Raji (cell line): ENCODE results near the gene SCUBE1.

Source experiments
- POLR2A ChIP-seq: IDR thresholded peaks from 2 replicates; pipeline ENCODE4 v1.6.1; 2011; ENCODE audit warnings: low read depth, low read length, control low read depth; ENCODE audit not compliant: insufficient read depth

SCUBE1 gene

DNA sequence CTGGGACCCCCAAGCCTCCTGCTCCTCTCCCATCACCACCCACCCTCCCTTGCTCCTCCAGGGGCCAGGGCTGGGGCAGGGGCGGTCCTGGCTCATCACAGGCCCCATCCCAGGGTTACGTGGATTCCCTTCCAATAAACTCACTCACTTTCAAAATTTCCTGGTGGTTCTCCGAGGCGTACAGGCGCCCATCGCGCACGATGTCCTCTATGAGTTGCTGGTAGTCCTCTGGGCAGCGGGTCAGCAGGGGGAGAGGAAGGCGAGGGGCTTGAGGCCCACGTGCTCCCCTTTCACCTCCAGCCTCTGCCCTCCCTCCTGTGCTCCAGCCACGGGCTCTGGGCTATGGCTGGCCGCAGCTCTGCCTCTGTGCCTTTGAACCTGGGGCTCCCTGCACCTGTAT lies 135.8 kb downstream of the SCUBE1 start:
- no peak for TF ChIP-seq POLR2A

DNA sequence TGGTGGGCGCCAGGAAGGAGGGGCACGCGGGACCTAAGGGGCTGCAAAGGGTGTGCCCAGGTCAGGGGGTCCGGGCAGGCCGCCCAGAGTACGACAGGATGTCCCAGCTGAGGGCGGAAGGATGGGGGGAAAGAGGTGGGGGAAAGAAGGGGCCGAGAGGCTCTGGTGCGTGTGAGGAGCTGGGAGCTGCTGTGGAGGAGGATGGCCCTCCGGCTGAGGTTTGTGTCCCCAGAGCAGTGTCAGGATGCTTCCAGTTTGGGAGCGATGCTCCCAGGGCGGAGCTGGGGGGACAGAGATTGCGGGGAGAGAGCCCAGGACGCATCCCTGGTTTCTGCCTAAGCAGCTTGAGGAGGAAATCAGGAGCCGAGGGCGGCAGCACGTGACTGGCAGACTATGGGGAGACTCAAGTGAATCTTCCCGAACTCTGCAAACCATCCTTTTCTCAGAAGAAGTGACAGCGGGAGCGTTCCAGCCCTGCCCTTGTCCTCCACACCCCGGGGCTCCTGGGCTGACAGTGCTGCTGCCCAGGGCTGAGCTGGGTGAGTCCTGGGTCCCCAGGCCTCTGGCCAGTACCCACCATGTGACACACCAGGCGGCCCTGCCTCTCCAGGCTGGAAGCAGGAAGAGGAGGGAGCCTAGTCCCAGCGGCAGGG lies 136.5 kb downstream of the SCUBE1 start:
- TF ChIP-seq POLR2A: no peak

DNA sequence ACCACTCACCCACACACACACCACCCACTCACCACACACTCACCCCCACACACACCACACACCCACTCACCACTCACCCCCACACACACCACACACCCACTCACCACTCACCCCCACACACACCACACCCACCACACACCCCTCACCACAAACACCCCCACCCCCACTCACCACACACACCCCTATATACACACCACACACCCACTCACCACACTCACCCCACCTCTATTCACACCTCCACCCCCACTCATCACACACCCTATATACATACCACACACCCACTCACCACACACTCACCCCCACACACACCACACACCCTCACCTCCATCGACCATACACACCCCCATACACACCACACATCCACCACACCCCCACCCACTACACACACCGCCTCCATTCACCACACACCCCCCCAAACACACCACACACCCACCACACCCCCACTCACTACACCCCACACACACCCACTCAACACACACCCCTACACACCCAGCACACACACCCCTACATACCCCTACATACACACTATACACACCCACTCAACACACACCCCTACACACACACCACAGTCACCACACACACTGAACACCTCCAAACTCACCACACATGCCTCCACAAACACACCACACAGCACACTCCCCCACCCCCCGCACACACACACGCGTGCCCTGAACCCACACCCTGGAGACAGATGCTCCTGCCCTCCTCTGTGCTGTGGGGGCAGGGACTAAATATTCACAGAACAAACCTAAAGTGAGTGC lies 137.2 kb downstream of the SCUBE1 start:
- no peak for TF ChIP-seq POLR2A

DNA sequence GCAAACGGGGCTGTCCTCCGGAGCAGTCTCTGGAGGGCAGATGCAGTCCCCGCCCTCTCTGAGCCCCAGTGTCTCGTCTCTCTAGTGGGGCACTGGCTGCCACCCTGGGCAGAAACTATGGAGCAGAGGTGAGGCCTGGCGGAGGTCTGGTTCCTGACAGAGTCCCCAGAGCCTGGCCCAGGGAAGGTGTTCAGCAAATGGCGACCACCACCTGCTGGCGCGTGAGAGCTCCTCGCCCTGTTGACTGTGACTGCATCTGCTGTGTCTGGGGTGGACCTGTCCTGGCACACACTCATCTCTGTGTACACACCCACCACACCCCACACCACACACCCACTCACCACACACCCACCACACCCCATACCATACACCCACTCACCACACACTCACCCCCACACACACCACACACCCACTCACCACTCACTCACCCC lies 137.9 kb downstream of the SCUBE1 start:
- TF ChIP-seq POLR2A: no peak

DNA sequence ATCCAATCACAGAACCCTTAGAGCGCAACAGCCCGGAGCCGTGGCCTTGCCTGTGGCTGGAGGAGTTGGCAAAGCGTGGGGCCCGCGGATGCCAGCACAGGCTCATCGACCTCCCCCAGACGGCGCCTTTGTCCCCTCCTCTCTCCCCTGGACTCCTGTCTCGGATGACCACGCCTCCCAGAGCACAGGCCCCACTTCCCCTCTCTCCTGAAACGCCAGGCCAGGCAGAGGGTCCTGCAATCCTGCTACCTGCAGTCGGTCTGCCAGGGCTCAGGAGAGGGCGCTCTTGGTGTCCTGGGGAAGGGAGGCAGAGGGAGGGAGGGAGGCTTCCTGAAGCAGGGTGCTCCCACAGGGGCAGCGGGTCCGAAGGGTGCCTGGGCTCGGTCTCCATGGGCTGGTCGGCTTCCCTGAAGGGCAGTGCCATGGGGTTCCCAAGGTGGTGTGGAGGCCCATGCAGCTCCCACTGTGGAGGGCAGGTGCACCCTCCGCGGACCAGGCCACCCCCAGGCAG lies 139.6 kb downstream of the SCUBE1 start:
- no peak for TF ChIP-seq POLR2A

DNA sequence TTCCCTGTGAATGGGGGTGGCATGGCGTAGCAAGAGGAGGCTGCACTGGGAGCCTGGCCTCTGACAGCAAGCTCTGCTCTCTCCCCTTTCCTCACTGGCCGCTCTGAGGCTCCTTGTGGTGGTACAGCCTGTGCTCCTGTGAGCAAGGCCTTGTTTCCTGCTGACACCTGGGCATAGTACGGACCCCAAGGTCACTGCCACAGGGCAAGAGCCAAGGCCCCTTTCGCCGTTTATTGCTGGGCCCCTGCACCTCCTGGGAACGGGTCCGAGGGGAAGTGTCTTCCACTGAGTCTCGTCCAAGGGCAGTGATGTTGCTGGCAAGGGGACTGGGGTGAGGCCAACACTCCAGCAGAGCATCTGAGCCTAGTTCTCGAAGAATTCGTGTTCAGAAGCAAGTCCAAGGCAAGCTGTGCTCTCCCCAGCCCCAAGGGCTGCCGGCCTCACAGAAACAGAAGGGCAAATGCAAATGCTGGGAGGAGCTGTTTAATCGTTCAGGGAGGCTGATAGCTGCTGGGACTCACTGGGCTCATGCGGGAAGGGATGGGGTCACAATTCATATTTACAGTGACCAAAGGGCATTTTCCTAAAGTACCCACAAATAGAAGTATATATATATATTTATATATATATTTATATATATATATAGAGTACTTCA lies 140.3 kb downstream of the SCUBE1 start:
- TF ChIP-seq POLR2A: no peak

DNA sequence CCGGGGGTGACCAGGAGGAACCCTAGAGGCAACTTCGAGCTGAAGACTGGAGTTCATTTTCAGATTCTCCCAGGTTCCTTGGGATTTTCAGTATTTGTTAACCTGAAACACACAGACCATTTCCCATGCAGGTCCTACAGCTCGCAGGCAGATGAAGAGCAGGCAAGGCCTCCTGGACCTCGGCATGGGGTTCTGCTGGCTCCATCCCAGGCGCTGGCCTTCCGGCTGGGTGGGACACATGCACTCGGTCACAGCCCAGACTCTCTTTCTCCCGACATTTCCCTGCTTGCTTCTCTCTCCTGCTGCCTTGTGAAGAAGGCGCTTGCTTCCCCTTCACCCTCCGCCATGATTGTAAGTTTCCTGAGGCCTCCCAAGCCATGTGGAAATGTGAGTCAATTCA lies 140.8 kb downstream of the SCUBE1 start:
- no peak for TF ChIP-seq POLR2A

DNA sequence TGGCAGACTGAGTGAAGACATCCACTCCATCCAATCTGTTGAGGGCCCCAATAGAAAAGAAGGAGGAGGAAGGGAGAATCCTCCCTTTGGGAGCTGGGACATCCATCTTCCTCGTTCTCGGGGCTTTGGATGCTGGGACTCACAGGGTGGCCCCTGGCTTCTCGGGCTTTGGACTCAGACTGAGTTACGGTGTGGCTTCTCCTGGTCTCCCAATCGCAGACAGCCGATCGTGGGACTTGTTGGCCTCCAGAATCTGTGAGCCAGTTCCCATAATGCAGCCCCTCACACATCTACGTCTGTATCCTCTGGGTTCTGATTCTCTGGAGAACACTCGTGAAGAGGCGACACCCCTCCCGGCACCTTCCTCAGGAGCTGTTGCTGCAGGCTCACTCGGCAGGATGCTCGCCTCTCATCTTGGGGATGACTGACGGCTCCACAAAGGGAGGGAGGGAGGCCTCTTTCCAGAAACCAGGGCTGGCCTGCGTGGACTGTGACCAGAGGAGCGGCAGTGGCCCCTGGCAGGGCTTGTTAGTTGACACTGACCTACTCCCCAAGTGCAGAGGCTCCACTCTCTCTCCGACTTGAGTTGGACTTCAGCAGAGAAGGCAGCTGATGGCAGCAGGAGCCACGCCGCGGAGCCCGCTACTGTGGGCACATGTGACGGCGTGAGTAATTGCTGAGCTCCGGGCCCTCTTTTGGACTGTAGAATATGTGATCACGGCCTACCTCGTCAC lies 141.5 kb downstream of the SCUBE1 start:
- TF ChIP-seq POLR2A: no peak

DNA sequence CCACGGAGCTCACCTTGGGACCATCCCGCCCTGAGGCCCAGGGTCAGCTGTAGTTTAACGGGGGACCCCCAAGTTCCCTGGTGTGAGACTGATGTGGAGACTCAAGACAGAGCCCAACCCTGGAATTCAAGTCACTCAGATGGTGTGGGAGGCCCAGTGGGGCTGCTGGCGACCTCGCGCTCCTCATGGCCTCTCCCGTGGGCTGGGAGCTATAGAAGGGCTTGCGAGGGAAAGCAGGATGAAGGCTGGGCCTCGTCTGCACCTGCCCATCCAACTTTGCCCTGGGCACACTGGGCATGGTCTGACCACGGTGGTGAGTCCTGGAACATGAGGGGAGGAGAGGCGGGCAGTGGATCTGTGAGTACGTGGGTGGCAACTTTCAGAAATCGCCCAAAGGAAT lies 142.6 kb downstream of the SCUBE1 start:
- no peak for TF ChIP-seq POLR2A

DNA sequence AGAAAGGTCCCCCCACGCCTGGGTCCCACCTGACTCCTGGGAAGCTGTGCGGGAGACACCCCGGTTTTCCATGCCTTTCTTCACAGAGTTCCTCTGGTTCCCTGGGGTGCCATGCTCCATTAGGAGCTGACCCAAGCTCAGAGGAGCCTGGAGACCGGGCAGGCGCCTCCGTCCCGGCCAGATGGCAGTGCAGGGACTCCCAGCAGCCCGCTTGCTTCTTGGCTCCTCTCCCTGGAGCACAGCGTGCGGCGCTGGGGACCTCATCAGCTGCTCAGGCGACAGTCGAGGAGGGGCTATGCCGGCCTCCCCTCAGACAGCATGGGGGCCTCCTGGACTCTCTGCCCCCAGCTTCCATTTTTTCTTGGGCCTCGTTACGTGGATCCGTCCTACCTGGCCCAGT lies 143.1 kb downstream of the SCUBE1 start:
- TF ChIP-seq POLR2A: no peak

DNA sequence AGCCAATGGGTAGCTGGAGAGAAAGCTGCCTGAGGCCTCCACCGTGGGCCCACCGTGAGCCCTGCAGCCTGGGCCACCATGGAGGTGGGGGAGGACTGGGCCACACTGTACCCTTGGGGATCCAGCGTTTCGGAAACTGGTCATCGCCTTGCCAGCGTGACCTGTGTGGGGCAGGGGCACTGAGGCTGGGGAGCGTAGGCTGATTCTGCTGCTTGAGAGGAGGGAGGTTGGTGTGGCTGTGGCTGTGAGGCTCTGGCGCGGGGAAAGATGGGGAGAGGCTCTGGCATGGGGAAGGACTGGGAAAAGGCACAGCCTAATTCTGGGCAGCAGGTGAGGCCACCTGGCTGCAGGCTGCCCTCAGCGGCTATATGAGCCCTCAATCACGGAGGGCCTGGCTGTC lies 143.6 kb downstream of the SCUBE1 start:
- no peak for TF ChIP-seq POLR2A

DNA sequence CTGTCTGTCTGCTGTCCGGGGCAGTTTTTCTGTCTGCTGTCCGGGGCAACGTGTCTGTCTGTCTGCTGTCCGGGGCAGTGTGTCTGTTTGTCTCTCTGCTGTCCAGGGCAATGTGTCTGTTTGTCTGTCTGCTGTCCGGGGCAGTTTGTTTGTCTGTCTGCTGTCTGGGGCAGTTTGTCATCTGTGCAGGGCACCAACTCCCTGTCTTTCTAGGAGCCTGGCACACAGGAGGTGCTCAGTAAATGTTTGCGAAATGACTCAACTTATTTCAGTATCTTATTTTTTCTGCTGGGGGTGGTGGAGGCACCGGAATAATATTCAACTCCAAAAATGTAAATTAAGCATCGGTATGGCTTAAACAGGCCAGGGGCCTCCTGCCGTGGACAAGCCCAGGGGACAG lies 144.2 kb downstream of the SCUBE1 start:
- no peak for TF ChIP-seq POLR2A

DNA sequence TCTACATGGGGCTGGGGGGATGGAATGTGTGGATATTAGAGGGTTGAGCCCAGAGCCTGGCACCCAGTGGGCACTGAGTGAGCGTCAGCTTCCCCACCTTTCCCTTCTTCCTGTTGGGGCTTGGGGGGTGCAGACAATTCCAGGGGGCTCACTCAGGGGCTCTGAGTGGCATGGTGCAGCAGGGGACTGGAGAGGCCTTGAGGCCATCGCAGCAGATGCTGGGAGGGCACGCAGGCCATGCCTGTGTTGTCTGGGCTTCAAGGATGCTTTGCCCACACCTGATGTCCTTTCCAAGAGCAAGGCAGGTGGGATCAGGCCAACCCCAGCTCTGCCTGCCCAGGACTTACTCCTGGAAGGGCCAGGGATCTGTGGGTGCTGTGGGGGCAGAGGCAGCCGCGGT lies 145.0 kb downstream of the SCUBE1 start:
- TF ChIP-seq POLR2A: no peak

DNA sequence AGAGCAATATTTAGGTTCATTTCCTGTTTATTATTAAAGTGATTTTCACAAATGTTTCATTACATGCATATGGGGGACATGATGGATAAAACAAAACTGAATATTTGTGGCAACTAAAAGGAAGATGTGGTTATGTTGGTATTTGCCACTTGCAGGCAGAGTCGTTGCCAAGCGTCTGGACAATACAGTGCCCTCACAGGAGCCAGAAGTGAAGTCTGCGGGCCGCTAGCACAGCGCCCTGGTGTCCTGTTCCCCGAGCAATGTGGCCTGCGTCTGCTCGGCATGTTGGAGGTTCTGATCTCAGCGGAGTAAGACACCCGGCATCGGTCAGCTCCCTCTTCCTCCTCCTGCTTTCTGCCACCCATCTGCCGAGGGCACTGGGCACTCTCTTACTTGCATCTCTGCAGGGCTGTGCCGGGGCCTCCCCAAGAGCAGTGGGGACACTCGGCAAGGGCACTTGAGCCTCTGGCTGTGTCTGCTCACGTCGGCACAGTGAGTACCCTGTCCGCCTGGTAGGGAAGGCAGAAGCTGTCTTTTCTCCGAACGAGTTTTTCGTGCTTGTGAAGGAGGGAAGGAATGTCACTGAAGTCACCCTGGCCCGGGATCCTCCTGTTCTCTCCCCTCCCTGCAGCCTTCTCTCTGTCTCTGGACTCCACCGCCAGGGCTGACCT lies 145.8 kb downstream of the SCUBE1 start:
- TF ChIP-seq POLR2A: no peak

DNA sequence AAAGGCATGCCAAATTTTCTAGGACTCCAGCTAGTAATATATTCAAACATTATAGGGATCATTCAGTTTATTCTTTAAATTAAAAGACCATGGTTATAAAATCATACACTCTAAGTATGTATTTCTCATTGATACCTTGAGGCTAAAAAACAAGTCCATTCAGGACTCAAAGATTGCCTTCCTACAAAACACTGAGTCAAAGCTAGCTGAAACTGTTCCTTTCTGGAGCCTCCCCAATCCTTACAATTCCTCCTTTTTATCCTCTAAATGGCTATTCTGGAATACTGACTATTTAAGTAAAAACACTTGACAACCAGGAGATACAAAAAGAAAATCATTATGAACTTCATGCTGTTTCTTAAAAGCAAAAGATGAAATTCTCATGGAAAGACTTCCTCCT lies 151.3 kb downstream of the SCUBE1 start:
- no peak for TF ChIP-seq POLR2A

DNA sequence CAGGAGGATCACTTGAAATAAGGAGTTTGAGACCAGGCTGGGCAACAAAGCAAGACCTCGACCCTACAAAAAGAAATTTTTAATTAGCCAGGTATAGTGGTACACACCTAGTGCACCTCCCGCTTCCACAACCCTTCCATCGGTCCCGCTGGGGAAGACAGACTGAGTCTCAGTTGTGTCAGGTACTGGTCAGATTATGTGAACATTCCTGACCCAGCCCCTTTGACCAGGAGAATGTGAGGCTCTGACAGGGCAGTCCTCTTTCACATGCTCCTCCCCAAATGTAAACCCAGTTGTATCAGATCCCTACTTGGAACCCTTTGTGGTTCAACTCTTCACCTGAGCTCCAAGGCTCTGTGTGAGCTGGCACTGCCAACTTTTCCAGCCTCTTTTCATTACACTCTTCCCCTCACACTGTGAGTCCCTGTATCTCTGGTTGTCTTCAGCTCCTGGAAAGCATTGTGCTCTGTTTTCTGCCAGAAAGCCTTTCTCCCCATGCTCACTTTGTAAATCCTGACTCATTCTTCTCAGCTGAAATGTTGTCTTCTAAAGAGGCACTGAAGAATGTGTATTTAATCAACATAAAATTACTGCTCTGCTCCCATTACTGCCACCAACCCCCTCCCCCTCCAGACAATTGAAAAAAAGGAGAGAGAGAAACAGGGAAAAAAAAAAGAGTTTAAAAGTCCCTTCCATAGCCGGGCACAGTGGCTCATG lies 154.2 kb downstream of the SCUBE1 start:
- TF ChIP-seq POLR2A: no peak
